CD1c-positive myeloid dendritic cell (primary cell): Measurements from ENCODE around the gene ELAC1.
"Not testable (repeated sequence)": the region's sequence is repeated elsewhere in the genome, so short reads cannot be mapped to it uniquely, and the experiment has no call there.

Source experiments
- DNase-seq: peaks from one replicate; pipeline ENCODE4 v3.0.0-alpha.2; 2016; ENCODE audit errors: extremely low spot score

The ELAC1 gene

GRCh38 chr18:50967714-50968661 is at the start of gene ELAC1:
TSS of gene ELAC1 (plus strand) at chr18:50968040. CDS start at chr18:50974405, 6,365 bp downstream.
- DNase-seq, result peak; percentile 85

DNA sequence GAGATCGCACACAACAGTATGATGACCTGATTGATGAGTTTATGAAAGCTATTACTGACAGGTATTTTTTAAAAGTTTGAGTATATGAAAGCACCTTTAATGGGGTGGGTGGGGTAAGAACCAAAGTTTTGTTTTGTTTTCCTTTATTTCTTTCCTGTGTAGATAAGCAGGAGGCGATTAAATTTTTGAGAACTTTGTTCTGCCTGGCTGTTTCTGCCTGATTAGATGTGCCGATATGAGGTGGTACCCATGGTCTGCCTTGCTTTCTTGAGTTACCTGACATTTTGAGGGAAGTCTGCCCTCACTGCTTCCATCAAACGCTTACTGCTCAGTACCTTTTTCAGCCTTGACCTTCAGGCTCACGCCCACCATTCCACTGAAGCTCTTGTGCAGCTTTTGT is 49.7 kb upstream of the ELAC1 start:
- no peak for DNase-seq

DNA sequence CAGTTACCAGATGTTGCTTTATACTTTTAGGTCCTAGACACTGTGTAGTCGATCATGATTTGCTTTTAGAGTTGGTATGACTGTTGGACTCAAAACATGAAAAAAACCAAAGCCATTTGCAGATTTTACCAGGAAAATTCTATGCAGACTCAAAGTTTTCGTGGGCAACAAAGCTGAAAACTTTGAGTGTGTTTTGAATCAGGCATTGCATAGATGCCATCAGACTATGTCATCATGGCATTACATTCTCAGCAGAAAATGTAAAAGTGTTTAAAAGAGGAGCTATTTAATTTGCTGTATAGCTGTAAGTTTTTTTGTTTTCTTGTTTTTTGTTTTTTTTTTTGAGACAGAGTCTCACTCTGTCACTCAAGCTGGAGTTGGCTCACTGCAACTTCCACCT is 43.5 kb upstream of the ELAC1 start:
- no peak for DNase-seq

DNA sequence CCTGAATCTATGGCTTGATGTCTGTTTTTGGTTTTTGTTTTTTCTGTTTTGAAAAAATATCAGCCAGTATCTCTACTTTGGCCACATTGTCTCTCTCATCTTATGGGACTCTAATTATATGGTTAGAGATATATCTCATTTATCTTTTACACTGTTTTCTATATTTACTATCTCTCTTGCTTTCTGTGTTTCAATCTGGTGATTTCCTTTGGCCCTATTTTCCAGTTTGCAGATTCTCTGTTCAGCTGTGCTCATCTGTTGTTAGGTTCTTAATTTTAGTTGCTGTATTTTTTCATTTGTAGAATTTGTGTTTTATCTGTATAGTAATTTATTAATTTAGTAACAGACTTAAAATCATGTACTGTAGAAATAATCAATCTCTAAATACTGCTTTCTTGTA is 41.3 kb upstream of the ELAC1 start:
- no peak for DNase-seq

GRCh38 chr18:50928551-50928950 is 39.3 kb upstream of the ELAC1 start:
- DNase-seq, result no peak

- DNase-seq, result no peak
Observed at GRCh38 chr18:50933684-50934083, 34.2 kb upstream of the ELAC1 start.

DNA sequence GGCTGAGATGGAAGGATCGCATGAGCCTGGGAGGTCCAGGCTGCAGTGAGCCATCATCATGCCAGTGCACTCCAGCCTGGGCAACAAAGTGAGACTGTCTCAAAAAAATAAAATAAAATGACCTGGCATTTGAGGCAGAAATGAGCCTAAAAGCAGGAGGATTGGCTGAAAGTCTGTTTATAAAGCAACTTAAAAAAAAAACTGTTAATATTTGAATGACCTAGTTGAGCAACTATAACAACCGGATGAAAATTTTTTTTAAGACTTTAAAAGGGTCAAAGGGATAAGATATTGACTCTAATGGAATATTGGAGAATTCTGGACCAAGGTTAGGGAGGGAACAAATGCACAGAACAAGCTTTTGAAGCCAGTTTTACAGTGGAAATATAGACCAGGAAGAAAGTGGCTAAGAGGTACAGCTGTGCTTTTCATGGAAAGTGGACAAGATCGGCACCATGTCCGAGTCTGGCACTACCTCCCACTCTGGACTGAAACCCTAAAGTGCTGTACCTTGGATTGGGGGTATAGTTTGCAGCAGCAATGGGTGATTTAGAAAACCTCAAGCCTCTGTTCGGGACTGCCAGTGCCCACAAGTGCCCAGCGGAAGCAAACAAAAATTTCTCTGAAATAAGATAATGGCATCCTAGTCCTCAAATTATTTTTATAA is 33.2 kb upstream of the ELAC1 start:
- no peak for DNase-seq

DNA sequence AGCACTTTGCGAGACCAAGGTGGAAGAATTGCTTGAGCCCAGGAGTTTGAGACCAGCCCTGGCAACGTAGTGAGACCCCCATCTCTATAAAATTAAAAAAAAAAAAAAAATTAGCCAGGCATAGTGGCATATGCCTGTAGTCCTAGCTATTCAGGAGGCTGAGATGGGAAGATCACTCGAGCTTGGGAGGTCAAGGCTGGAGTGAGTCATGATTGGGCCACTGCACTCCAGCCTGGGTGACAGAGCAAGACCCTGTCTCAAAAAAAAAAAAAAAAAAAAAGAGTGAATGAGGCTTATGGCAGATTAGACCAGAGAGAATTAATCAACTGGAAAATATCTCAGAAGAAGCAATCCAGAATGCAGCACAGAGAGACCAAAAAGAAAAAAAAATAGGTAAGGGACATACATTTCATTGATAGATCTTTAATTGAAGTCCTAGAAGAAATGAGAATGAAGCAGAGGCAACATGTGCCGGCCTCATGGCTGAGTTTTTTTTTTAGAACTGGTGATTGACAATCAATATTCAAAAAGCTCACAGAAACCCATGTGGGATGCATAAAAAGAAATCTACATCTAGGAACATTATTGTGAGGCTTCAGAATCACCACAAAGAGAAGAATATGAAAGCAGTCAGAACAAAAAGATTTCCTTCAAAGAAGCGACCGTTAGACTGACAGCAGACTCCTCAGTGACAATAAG is 32.2 kb upstream of the ELAC1 start:
- no peak for DNase-seq

- DNase-seq, result no peak
Observed at GRCh38 chr18:50937183-50937582, 30.7 kb upstream of the ELAC1 start.

DNA sequence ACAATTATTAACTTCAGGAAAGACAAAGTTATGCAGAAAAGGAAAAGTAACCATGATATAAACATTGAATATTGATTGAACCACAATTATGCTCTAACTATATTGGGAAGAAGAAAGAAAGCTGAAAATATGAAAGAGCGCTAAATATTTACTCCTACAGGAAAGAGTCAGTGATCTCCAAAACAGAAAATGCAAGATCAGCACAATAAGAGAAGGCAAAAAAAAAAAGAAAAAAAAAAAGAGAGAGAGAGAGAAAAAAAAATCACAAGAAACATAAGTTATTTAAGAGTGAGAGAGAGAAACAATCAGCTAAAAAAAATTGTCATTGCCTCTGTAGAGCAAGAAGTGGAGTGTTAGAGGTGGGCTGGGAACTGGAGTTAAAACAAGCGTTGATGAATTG is 28.9 kb upstream of the ELAC1 start:
- DNase-seq, result no peak

GRCh38 chr18:50944245-50944932 is 23.5 kb upstream of the ELAC1 start:
- DNase-seq, result peak; percentile 54

- DNase-seq, result not testable (repeated sequence)
Observed at GRCh38 chr18:50945918-50946317, 21.9 kb upstream of the ELAC1 start.

GRCh38 chr18:50947899-50948298 is 19.9 kb upstream of the ELAC1 start:
- DNase-seq, result no peak

DNA sequence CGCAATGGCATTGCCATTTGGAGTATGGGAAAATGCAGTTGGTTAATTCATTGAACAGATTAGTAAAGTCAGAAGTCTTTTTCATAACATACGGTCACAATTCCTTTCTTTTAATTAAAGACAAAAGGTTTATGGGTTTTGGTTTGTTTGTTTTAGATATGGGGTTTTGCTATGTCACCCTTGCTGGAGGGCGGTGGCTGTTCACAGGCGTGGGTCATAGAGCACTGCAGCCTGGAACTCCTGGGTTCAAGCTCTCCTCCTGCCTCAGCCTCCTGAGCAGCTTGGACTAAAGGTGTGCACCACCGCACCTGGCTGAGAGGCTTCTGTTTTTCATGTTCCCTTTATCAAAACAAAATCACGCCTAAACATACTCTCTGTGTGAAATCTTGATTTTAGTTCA is 18.7 kb upstream of the ELAC1 start:
- DNase-seq, result no peak

DNA sequence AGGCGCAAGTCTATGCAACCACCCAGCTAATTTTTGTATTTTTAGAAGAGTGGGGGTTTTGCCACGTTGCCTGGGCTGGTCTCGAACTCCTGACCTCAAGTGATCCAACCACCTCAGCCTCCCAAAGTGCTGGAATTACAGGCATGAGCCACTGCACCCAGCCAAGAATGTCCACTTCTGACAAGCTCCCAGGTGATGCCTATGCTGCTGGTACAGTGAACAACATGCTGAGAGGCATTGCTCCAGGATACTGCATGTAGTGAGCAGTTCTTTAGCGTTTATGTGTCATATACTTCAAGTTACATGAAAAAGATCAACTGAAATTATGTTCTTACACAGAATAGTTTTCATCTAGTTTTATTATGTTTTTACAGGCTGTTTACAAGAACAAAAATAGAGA is 17.2 kb upstream of the ELAC1 start:
- no peak for DNase-seq

DNA sequence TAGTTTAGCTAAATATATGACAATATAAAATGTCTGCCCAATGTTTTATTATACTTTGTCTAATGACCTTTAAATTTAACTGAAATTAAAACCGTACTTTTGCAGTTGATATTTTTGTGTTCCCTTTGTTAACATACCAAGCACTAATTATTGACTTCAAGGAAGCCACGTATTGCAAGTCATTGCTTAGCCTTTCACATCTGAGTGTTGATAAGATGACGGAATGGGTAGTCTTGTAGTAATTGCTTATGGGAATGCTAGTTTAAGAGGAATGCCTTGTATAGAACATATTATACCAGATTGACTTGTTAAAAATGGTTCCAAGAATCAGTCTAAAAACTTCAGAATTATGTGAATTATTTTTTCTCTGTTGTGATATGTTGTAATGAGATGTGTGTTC is 14.0 kb upstream of the ELAC1 start:
- DNase-seq, result no peak

DNA sequence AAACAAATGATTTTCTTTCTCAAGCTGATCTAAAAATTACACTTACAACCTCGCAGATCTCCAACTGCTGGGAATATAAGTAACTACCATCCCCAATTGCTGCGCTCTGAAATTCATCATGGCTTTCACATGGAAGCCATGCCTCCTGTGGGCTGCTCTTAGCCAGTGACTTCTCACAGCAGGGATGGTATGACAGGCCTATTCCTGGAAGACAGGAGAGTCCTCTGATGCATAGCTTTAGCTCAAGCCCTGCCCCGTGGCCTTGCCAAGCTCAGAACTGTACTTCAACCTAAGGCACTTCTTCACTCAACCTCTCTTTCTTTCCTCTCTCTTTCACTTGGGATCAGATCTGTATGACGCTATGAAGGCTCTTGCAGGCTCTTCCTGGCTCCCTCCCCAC is 12.6 kb upstream of the ELAC1 start:
- DNase-seq, result no peak

DNA sequence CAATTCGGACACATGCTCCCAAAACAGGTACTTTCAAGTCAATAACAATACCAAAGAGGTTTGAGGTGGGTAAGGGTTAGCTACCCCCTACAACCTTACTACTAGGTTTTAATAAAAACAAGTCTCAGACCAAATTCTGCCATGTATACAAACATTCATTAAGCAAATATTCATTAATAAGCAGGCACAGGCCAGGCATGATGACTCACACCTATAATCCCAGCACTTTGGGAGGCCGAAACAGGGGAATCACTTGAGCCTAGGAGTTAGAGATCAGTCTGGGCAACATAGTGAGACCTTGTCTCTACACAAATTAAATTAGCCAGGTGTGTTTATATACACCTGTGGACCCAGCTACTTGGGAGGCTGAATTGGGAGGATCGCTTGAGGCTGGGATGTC is 11.7 kb upstream of the ELAC1 start:
- DNase-seq, result no peak

- no peak for DNase-seq
Observed at GRCh38 chr18:50961974-50962373, 5.9 kb upstream of the ELAC1 start.

DNA sequence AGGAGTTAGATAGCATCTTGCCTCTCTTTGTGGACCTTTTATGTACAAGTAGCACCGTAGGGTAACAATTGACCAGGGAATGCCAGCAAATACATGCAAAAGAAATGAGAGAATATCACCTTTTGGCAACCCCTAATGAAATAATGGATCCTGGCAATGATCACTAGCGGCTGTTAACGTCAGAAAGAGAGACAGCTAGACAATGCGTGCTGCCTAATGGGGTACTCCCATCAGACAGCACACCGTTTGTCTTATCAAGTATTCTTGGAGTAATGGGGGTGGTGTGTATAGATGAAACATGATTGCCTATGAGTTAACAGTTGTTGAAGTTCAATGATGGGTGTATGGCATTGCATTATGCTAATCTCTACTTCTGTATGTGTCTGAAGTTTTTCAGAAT is 1.6 kb downstream of the ELAC1 start:
- DNase-seq, result no peak

GRCh38 chr18:50970006-50970405 is 2.2 kb downstream of the ELAC1 start:
- DNase-seq, result no peak

DNA sequence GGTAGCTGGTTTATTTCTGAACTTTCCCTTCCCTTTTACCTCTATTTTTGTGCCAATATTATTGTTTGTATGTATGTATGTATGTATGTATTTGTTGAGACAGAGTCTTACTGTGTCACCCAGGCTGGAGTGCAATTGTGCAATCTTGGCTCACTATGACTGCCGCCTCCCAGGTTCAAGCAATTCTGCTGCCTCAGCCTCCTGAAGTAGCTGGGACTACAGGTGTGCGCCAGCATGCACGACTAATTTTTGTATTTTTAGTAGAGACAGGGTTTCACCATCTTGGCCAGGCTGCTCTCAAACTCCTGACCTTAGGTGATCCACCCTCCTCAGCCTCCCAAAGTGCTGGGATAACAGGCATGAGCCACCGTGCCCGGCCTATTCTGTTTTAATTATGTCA is 4.6 kb downstream of the ELAC1 start:
- DNase-seq, result not testable (repeated sequence)
